ENCODE results near the gene TBC1D12.
"Not testable (repeated sequence)": the region's sequence is repeated elsewhere in the genome, so short reads cannot be mapped to it uniquely, and the experiment has no call there.

Gene TBC1D12

GRCh38 chr10:94546049-94546900 is 143.9 kb downstream of the TBC1D12 start:
- peak; percentile 1 for DNase-seq (ENCODE audit: low read depth)

- peak; percentile 30 for DNase-seq (ENCODE audit: low read depth)
Observed at GRCh38 chr10:94546901-94547185, 144.5 kb downstream of the TBC1D12 start.

DNA sequence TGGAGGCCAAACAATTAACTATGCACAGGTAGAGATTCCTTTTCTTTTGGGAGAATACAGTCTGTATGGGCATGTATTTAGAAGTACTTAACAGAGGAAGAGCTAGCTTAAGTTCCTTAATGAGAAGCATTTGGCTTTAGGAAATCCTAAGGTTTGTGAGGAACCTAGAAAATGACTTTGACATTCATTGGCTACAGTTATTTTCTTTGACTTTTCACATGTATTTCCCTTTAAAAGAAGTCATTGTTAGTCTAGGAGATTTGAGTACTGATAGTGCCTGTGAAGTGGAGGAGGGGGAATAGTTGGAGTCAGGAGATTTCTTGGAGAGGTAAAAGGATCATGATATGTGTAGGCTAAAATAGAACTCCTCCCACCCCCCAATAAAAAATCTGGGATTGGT is 146.9 kb downstream of the TBC1D12 start:
- DNase-seq (ENCODE audit: low read depth) = no peak

DNA sequence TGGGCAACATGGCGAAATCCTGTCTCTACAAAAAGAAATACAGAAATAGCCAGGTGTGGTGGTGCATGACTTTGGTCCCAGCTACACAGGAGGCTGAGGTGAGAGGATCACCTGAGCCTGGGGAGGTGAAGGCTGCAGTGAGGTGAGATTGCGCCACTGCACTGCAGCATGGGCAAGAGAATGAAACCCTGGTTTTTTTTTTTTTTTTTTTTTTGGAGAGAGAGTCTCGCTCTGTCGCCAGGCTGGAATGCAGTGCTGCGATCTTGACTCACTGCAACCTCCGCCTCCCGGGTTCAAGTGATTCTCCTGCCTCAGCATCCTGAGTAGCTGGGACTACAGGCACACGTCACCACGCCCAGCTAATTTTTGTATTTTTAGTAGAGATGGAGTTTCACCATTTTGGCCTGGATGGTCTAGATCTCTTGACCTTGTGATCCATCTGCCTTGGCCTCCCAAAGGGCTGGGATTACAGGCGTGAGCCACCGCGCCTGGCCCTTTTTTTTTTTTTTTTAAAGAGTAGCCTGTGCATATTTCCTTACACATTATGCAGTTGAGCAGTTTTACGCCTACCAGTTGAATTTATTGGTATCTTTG is 165.5 kb downstream of the TBC1D12 start:
- not testable (repeated sequence) for DNase-seq (ENCODE audit: low read depth)

DNA sequence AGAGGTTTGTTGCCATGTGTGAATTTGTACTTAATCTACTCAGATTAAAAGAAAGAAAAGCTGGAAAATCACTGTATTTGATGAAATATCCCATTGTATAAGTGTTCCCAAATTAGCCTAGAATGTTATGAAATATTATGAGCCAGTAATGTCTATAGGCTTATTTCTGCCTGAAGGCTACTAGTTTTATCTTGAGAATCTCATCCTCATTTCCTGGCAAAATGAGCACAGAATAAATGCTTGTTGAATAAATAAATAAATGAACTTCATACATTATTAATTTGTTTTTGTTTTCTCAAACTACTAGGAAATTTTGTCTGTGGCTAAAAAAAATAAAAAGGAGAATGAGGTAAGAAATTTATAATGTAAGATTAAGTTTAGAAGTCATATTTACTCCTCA is 168.7 kb downstream of the TBC1D12 start:
- DNase-seq (ENCODE audit: low read depth) = no peak

GRCh38 chr10:94571528-94571927 is 169.2 kb downstream of the TBC1D12 start:
- peak; percentile 3 for DNase-seq (ENCODE audit: low read depth)

DNA sequence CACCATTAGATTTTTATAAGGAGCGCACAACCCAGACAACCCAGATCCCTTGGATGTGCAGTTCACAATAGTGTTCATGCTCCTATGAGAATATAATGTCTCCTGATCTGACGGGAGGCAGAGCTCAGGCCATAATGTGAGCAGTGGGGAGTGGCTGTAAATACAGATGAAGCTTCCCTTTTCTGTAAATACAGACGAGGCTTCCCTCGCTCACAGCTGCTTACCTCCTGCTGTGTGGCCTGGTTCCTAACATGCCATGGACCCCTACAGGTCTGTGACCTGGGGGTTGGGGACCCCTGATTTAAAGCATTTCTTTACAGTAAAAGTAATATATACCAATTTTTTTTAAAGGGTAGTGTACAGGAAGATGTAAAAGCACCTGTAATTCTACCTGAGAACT is 176.4 kb downstream of the TBC1D12 start:
- DNase-seq (ENCODE audit: low read depth) = no peak

GRCh38 chr10:94583124-94583523 is 180.8 kb downstream of the TBC1D12 start:
- DNase-seq (ENCODE audit: low read depth) = no peak
